HEK293 (cell line): ENCODE results near the gene ZFYVE28.

Source experiments
- CTCF ChIA-PET: fragments of 350-600 bp; formaldehyde crosslinking; extraction: SDS; loops from one replicate; lab custom pipeline; 2021; ENCODE audit warnings: antibody characterized with exemption; lab: Yijun Ruan, JAX
- POLR2A ChIA-PET: fragments of 300-600 bp; formaldehyde crosslinking; extraction: SDS; loops from one replicate; lab custom pipeline; 2020; ENCODE audit warnings: antibody characterized with exemption, inconsistent platforms; lab: Yijun Ruan, JAX
- H3K27ac ChIP-seq: fragments of 200-500 bp; sonication (Bioruptor generic); 2 replicates; pipeline ENCODE4 v1.5.1; 2014; ENCODE audit warnings: low read depth, low read length, control low read depth, inconsistent platforms; ENCODE audit errors: extremely low read depth
- H3K36me3 ChIP-seq, 2 experiments: fragments of 200-500 bp in 1 of 2; sonication (Bioruptor generic) in 1 of 2; 1 replicate in 1 of 2; 2 replicates in 1 of 2; pipeline ENCODE4 v1.5.1; 2014 to 2017; ENCODE audit warnings: inconsistent platforms in 2 of 2, low read length in 2 of 2; ENCODE audit not compliant: control insufficient read depth in 2 of 2, insufficient read depth in 1 of 2
- H3K4me1 ChIP-seq: fragments of 200-500 bp; sonication (Bioruptor generic); 2 replicates; pipeline ENCODE4 v1.5.1; 2014; ENCODE audit warnings: mild to moderate bottlenecking, low read length, inconsistent platforms; ENCODE audit not compliant: control insufficient read depth, insufficient read depth
- H3K4me3 ChIP-seq: 2 replicates; pipeline ENCODE4 v1.5.1; 2011; ENCODE audit warnings: low read depth, mild to moderate bottlenecking, control low read depth, low read length, moderate library complexity
- H3K9me3 ChIP-seq: fragments of 200-500 bp; sonication (Bioruptor generic); 2 replicates; pipeline ENCODE4 v1.5.1; 2014; ENCODE audit warnings: low read depth, low read length, inconsistent platforms; ENCODE audit not compliant: control insufficient read depth, insufficient read depth
- KLF10 ChIP-seq: fragments of 450-650 bp; IDR thresholded peaks from 2 replicates; pipeline ENCODE4 v1.5.1; 2018; ENCODE audit warnings: missing biosample characterization, mild to moderate bottlenecking, missing genetic modification characterization
- KLF8 ChIP-seq: fragments of 450-650 bp; formaldehyde crosslinking; IDR thresholded peaks from 2 replicates; pipeline ENCODE4 v1.5.1; 2016; ENCODE audit warnings: missing biosample characterization, missing genetic modification characterization
- MYNN ChIP-seq: fragments of 450-650 bp; formaldehyde crosslinking; IDR thresholded peaks from 2 replicates; pipeline ENCODE4 v1.5.1; 2016; ENCODE audit warnings: missing biosample characterization, missing genetic modification characterization, borderline replicate concordance
- MZF1 ChIP-seq: fragments of 450-650 bp; formaldehyde crosslinking; IDR thresholded peaks from 2 replicates; pipeline ENCODE4 v1.5.1; 2017; ENCODE audit warnings: missing biosample characterization, missing genetic modification characterization, borderline replicate concordance
- PRDM2 ChIP-seq: fragments of 450-650 bp; formaldehyde crosslinking; IDR thresholded peaks from 2 replicates; pipeline ENCODE4 v1.5.1; 2016; ENCODE audit warnings: missing biosample characterization, missing genetic modification characterization, borderline replicate concordance
- RBAK ChIP-seq: fragments of 450-650 bp; formaldehyde crosslinking; IDR thresholded peaks from 2 replicates; pipeline ENCODE4 v1.5.1; 2016; ENCODE audit warnings: missing biosample characterization, missing genetic modification characterization
- SETDB1 ChIP-seq: IDR thresholded peaks from one replicate; pipeline ENCODE4 v1.6.1; 2017; ENCODE audit warnings: mild to moderate bottlenecking, low read length, moderate library complexity, mixed read lengths; ENCODE audit not compliant: insufficient read length
- YY2 ChIP-seq: fragments of 450-650 bp; formaldehyde crosslinking; IDR thresholded peaks from 2 replicates; pipeline ENCODE4 v1.5.1; 2016; ENCODE audit warnings: missing biosample characterization, missing genetic modification characterization
- ZBTB20 ChIP-seq: fragments of 450-650 bp; formaldehyde crosslinking; IDR thresholded peaks from 2 replicates; pipeline ENCODE4 v1.5.1; 2016; ENCODE audit warnings: missing biosample characterization, missing genetic modification characterization
- ZNF157 ChIP-seq: fragments of 450-650 bp; formaldehyde crosslinking; IDR thresholded peaks from 2 replicates; pipeline ENCODE4 v1.5.1; 2016; ENCODE audit warnings: missing biosample characterization, missing genetic modification characterization
- ZNF223 ChIP-seq: fragments of 450-650 bp; formaldehyde crosslinking; IDR thresholded peaks from 2 replicates; pipeline ENCODE4 v1.5.1; 2016; ENCODE audit warnings: missing biosample characterization, missing genetic modification characterization
- ZNF311 ChIP-seq: fragments of 450-650 bp; formaldehyde crosslinking; IDR thresholded peaks from 2 replicates; pipeline ENCODE4 v1.5.1; 2017; ENCODE audit warnings: missing biosample characterization, missing genetic modification characterization, borderline replicate concordance
- ZNF362 ChIP-seq: fragments of 450-650 bp; formaldehyde crosslinking; IDR thresholded peaks from 2 replicates; pipeline ENCODE4 v1.5.1; 2016; ENCODE audit warnings: missing biosample characterization, missing genetic modification characterization
- ZNF510 ChIP-seq: fragments of 450-650 bp; formaldehyde crosslinking; IDR thresholded peaks from 2 replicates; pipeline ENCODE4 v1.5.1; 2018; ENCODE audit warnings: mild to moderate bottlenecking, missing genetic modification characterization, missing biosample characterization; ENCODE audit not compliant: insufficient replicate concordance
- ZNF610 ChIP-seq: fragments of 450-650 bp; formaldehyde crosslinking; IDR thresholded peaks from 2 replicates; pipeline ENCODE4 v1.5.1; 2016; ENCODE audit warnings: missing biosample characterization, missing genetic modification characterization, borderline replicate concordance
- ZNF645 ChIP-seq: fragments of 450-650 bp; formaldehyde crosslinking; IDR thresholded peaks from 2 replicates; pipeline ENCODE4; 2016; ENCODE audit warnings: missing biosample characterization, missing genetic modification characterization
- ZNF654 ChIP-seq: fragments of 450-650 bp; formaldehyde crosslinking; IDR thresholded peaks from 2 replicates; pipeline ENCODE4 v1.5.1; 2016; ENCODE audit warnings: low read depth, missing biosample characterization, missing genetic modification characterization
- ZNF843 ChIP-seq: fragments of 450-650 bp; formaldehyde crosslinking; IDR thresholded peaks from 2 replicates; pipeline ENCODE4 v1.5.1; 2016; ENCODE audit warnings: missing biosample characterization, missing genetic modification characterization
- ZSCAN5A ChIP-seq: fragments of 450-650 bp; formaldehyde crosslinking; IDR thresholded peaks from 2 replicates; pipeline ENCODE4 v1.5.1; 2016; ENCODE audit warnings: missing biosample characterization, missing genetic modification characterization

Gene ZFYVE28

GRCh38 chr4:2313366-2313765 lies 105.1 kb downstream of the ZFYVE28 start:
- TF ChIP-seq ZSCAN5A (tag by site-specific recombination) (no peak), ZNF610 (tag by site-specific recombination) (no peak), ZNF362 (no peak), ZNF157 (tag by site-specific recombination) (no peak), ZNF223 (tag by site-specific recombination) (no peak), ZNF843 (tag by site-specific recombination) (no peak)
- Histone ChIP-seq H3K9me3 (no peaks in the 10 kb centered on the region), H3K27ac (no peak overlapping the region), H3K4me1 (no peaks in the 10 kb centered on the region), H3K36me3 (no peaks in the 10 kb centered on the region), H3K4me3 (no peak overlapping the region)
- ChIA-PET POLR2A (no interaction called here), CTCF (no interaction called here)

GRCh38 chr4:2306773-2307410 lies 111.6 kb downstream of the ZFYVE28 start:
- Histone ChIP-seq H3K27ac (no peak overlapping the region), H3K9me3 (no peaks in the 10 kb centered on the region), H3K4me1 (no peaks in the 10 kb centered on the region), H3K4me3 (no peak overlapping the region), H3K36me3 (no peaks in the 10 kb centered on the region)
- ChIA-PET POLR2A (no interaction called here), CTCF (no interaction called here)
- TF ChIP-seq SETDB1 (peak; percentile 48), ZNF311 (no peak), PRDM2 (tag by site-specific recombination) (no peak)

GRCh38 chr4:2305766-2306501 lies 112.5 kb downstream of the ZFYVE28 start:
- Histone ChIP-seq H3K4me3 (no peak overlapping the region), H3K9me3 (no peaks in the 10 kb centered on the region), H3K36me3 (no peaks in the 10 kb centered on the region), H3K4me1 (no peaks in the 10 kb centered on the region), H3K27ac (no peak overlapping the region)
- POLR2A ChIA-PET = no interaction called here
- CTCF ChIA-PET = interaction anchor here (0.7 to 0.8 kb wide), 2 partner anchors 10 to 560 kb away, joined by 3 read pairs; no protein-coding TSS in a partner anchor
- TF ChIP-seq YY2 (tag by site-specific recombination) = no peak
- no peak for TF ChIP-seq ZNF654
- no peak for TF ChIP-seq ZSCAN5A (tag by site-specific recombination)
- no peak for TF ChIP-seq MZF1
- no peak for TF ChIP-seq ZBTB20 (tag by site-specific recombination)
- TF ChIP-seq KLF8 (tag by site-specific recombination) = no peak
- no peak for TF ChIP-seq RBAK (tag by site-specific recombination)
- TF ChIP-seq SETDB1 = no peak
- TF ChIP-seq KLF10 (tag by site-specific recombination) = no peak
- TF ChIP-seq MYNN (tag by site-specific recombination) = no peak
- TF ChIP-seq ZNF510 (tag by site-specific recombination) = no peak
- no peak for TF ChIP-seq ZNF645 (tag by site-specific recombination)
